ENCODE results near the gene ADAMTS17. TPM values are rescaled to one million over a fixed set of nuclear protein-coding genes. Genes with fewer than 3 reads are reported as not detected.

Gene ADAMTS17
- total RNA-seq, 1 donor from 2014 or later, result 1.5 TPM

GRCh38 chr15:100301910-100302431, 39.8 kb downstream of the ADAMTS17 start:
- DNase-seq (ENCODE audit: low spot score), result no peak
- Histone ChIP-seq H3K9ac (no peak overlapping the region), H3K9me3 (ENCODE audit: low read depth) (no peaks in the 10 kb centered on the region), H2AFZ (replicated peaks) (no peak overlapping the region), H3K79me2 (ENCODE audit: low read depth) (no peaks in the 10 kb centered on the region), H3K27ac (no peak overlapping the region), H3K4me2 (no peak overlapping the region), H3K4me3 (no peak overlapping the region), H4K20me1 (ENCODE audit: low read depth) (no peaks in the 10 kb centered on the region), H3F3A (ENCODE audit: low read depth) (no peaks in the 10 kb centered on the region), H3K27me3 (no peaks in the 10 kb centered on the region), H3K4me1 (no peaks in the 10 kb centered on the region), H3K36me3 (no peaks in the 10 kb centered on the region)
- Mint-ChIP-seq H3K36me3 (no peaks in the 10 kb centered on the region), H3K9me3 (peaks cover 19% of the 10 kb centered on the region), H3K4me3 (no peak overlapping the region), H3K27me3 (ENCODE audit: insufficient read depth, low read depth) (peaks cover 1% of the 10 kb centered on the region), H3K4me1 (no peaks in the 10 kb centered on the region), H3K27ac (no peak overlapping the region)
- TF ChIP-seq EZH2phosphoT487 (IDR thresholded peaks at IDR 0.05) (no peak), EZH2 (IDR thresholded peaks at IDR 0.05) (no peak)
- TF ChIP-seq, protein P1, sequence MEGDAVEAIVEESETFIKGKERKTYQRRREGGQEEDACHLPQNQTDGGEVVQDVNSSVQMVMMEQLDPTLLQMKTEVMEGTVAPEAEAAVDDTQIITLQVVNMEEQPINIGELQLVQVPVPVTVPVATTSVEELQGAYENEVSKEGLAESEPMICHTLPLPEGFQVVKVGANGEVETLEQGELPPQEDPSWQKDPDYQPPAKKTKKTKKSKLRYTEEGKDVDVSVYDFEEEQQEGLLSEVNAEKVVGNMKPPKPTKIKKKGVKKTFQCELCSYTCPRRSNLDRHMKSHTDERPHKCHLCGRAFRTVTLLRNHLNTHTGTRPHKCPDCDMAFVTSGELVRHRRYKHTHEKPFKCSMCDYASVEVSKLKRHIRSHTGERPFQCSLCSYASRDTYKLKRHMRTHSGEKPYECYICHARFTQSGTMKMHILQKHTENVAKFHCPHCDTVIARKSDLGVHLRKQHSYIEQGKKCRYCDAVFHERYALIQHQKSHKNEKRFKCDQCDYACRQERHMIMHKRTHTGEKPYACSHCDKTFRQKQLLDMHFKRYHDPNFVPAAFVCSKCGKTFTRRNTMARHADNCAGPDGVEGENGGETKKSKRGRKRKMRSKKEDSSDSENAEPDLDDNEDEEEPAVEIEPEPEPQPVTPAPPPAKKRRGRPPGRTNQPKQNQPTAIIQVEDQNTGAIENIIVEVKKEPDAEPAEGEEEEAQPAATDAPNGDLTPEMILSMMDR (IDR thresholded peaks at IDR 0.05), result no peak

GRCh38 chr15:100298257-100298656, 43.5 kb downstream of the ADAMTS17 start:
- no peak overlapping the region for H3K4me3 Mint-ChIP-seq
- H3K27me3 Mint-ChIP-seq (ENCODE audit: insufficient read depth, low read depth), result peaks cover 2% of the 10 kb centered on the region
- H3K36me3 Mint-ChIP-seq, result no peaks in the 10 kb centered on the region

GRCh38 chr15:100297812-100298211, 44.0 kb downstream of the ADAMTS17 start:
- no peaks in the 10 kb centered on the region for H3K4me1 Mint-ChIP-seq
- Histone ChIP-seq H4K20me1 (ENCODE audit: low read depth) (no peaks in the 10 kb centered on the region), H3K4me3 (no peak overlapping the region), H3K79me2 (ENCODE audit: low read depth) (no peaks in the 10 kb centered on the region), H3F3A (ENCODE audit: low read depth) (no peaks in the 10 kb centered on the region), H3K27me3 (no peaks in the 10 kb centered on the region), H2AFZ (replicated peaks) (no peak overlapping the region), H3K36me3 (no peaks in the 10 kb centered on the region), H3K4me1 (no peaks in the 10 kb centered on the region), H3K4me2 (no peak overlapping the region), H3K27ac (no peak overlapping the region), H3K9me3 (ENCODE audit: low read depth) (no peaks in the 10 kb centered on the region), H3K9ac (no peak overlapping the region)
- no peak overlapping the region for H3K4me3 Mint-ChIP-seq
- TF ChIP-seq, protein P1 (IDR thresholded peaks at IDR 0.05), result no peak
- TF ChIP-seq EZH2 (IDR thresholded peaks at IDR 0.05) (no peak), EZH2phosphoT487 (IDR thresholded peaks at IDR 0.05) (no peak)
- H3K27me3 Mint-ChIP-seq (ENCODE audit: insufficient read depth, low read depth), result peaks cover 2% of the 10 kb centered on the region
- DNase-seq (ENCODE audit: low spot score), result no peak
- no peak overlapping the region for H3K27ac Mint-ChIP-seq
- H3K36me3 Mint-ChIP-seq, result no peaks in the 10 kb centered on the region
- H3K9me3 Mint-ChIP-seq, result peaks cover 17% of the 10 kb centered on the region

More at GRCh38 chr15:100298257-100298656, 43.5 kb downstream of the ADAMTS17 start:
- Mint-ChIP-seq H3K4me1 (no peaks in the 10 kb centered on the region), H3K27ac (no peak overlapping the region), H3K9me3 (peaks cover 17% of the 10 kb centered on the region)
- Histone ChIP-seq H3K9ac (no peak overlapping the region), H3K27me3 (no peaks in the 10 kb centered on the region), H3K9me3 (ENCODE audit: low read depth) (no peaks in the 10 kb centered on the region), H3K36me3 (no peaks in the 10 kb centered on the region), H4K20me1 (ENCODE audit: low read depth) (no peaks in the 10 kb centered on the region), H3K4me2 (no peak overlapping the region), H3F3A (ENCODE audit: low read depth) (no peaks in the 10 kb centered on the region), H3K27ac (no peak overlapping the region), H3K4me1 (no peaks in the 10 kb centered on the region), H3K4me3 (no peak overlapping the region), H2AFZ (replicated peaks) (no peak overlapping the region), H3K79me2 (ENCODE audit: low read depth) (no peaks in the 10 kb centered on the region)
- TF ChIP-seq, protein P1 (IDR thresholded peaks at IDR 0.05), result no peak
- TF ChIP-seq EZH2phosphoT487 (IDR thresholded peaks at IDR 0.05), result no peak
- no peak for TF ChIP-seq EZH2 (IDR thresholded peaks at IDR 0.05)
- DNase-seq (ENCODE audit: low spot score), result no peak

All from neural progenitor cell (in vitro differentiated cells).